GM12878 (cell line): Measurements from ENCODE around the gene POLR2L. TPM values are rescaled to one million over a fixed set of nuclear protein-coding genes. Genes with fewer than 3 reads are reported as not detected.
A peak's percentile ranks its signal among the peaks of the same experiment; 100 is the strongest.

Experiments used
- ATAC-seq: fragments of 200-7000 bp; cut with Tn5 transposase; 3 replicates; pipeline ENCODE4 v1.9.1; 2020; ENCODE audit warnings: mild to moderate bottlenecking, moderate library complexity
- BruUV-seq: library from RNA; stranded (reverse); fragments of 400-500 nt; replicated peaks from 2 replicates; lab custom pipeline; 2021; lab: Mats Ljungman, UMichigan
- CTCF ChIA-PET: fragments of 300-600 bp; sonication (Branson Sonifier 250); formaldehyde crosslinking; extraction: SDS; loops from one replicate; lab custom pipeline; 2021; ENCODE audit warnings: inconsistent platforms; lab: Yijun Ruan, JAX
- POLR2A ChIA-PET: fragments of 350-600 bp; formaldehyde crosslinking; extraction: SDS; loops from one replicate; lab custom pipeline; 2021; ENCODE audit warnings: inconsistent platforms; lab: Charles Lee
- RAD21 ChIA-PET: fragments of 300-600 bp; sonication (Branson Sonifier 250); formaldehyde crosslinking; loops from one replicate; lab custom pipeline; 2023; ENCODE audit warnings: antibody characterized with exemption; ENCODE audit not compliant: unreplicated experiment; lab: Charles Lee
- SMC1A ChIA-PET: fragments of 300-600 bp; sonication (Branson Sonifier 250); formaldehyde crosslinking; loops from one replicate; lab custom pipeline; 2023; ENCODE audit not compliant: unreplicated experiment, uncharacterized antibody; lab: Charles Lee
- DNase-seq: peaks from one replicate; pipeline ENCODE4 v3.0.0-alpha.2; 2011; ENCODE audit warnings: low read depth, low spot score
- FAIRE-seq: peaks from 3 replicates; lab custom pipeline; 2011; peaks lifted over from hg19 to GRCh38; lab: Jason Lieb, UNC
- H2AFZ ChIP-seq: 2 replicates; pipeline ENCODE4 v1.6.0; 2011; ENCODE audit warnings: low read depth, low read length, control low read depth; ENCODE audit not compliant: control insufficient read depth
- H3K27ac ChIP-seq: 2 replicates; pipeline ENCODE4 v1.5.1; 2011; ENCODE audit warnings: control low read depth; ENCODE audit not compliant: control insufficient read depth, insufficient read depth
- H3K27me3 ChIP-seq, 2 experiments: replicated peaks in 1 of 2; 2 replicates each; pipeline versions ENCODE4 v1.6.0 to v1.6.1; 2011; ENCODE audit warnings: low read length in 1 of 2; ENCODE audit not compliant: control insufficient read depth in 2 of 2, insufficient read depth in 2 of 2
- H3K36me3 ChIP-seq, 2 experiments: 2 replicates each; pipeline ENCODE4 v1.5.1; 2011; ENCODE audit warnings: low read length in 1 of 2; ENCODE audit not compliant: control insufficient read depth in 2 of 2, insufficient read depth in 2 of 2
- H3K4me1 ChIP-seq: 2 replicates; pipeline ENCODE4 v1.6.1; 2011; ENCODE audit warnings: mild to moderate bottlenecking, low read length, moderate library complexity, mixed read lengths; ENCODE audit not compliant: control insufficient read depth, insufficient read depth
- H3K4me2 ChIP-seq: 2 replicates; pipeline ENCODE4 v1.6.0; 2011; ENCODE audit warnings: control low read depth; ENCODE audit not compliant: control insufficient read depth, insufficient read depth
- H3K4me3 ChIP-seq: fragments of 200-600 bp; sonication (generic); 2 replicates; pipeline ENCODE4 v1.5.1; 2016
- H3K79me2 ChIP-seq: 2 replicates; pipeline ENCODE4 v1.6.0; 2011; ENCODE audit warnings: low read length; ENCODE audit not compliant: control insufficient read depth, insufficient read depth
- H3K9ac ChIP-seq: 2 replicates; pipeline ENCODE4 v1.8.0; 2011; ENCODE audit warnings: low read length, control low read depth, mixed read lengths; ENCODE audit not compliant: control insufficient read depth, insufficient read depth
- H3K9me3 ChIP-seq: replicated peaks from 3 replicates; pipeline ENCODE4 v1.5.1; 2011; ENCODE audit warnings: mild to moderate bottlenecking, low read length; ENCODE audit not compliant: control insufficient read depth, insufficient read depth
- H4K20me1 ChIP-seq: 2 replicates; pipeline ENCODE4 v1.6.0; 2011; ENCODE audit not compliant: control insufficient read depth, insufficient read depth
- BACH1 ChIP-seq: fragments of 450-650 bp; IDR thresholded peaks from 2 replicates; pipeline ENCODE4 v1.6.1; 2017; ENCODE audit warnings: mild to moderate bottlenecking, borderline replicate concordance
- BHLHE40 ChIP-seq, 2 experiments: fragments of 450-650 bp in 1 of 2; IDR thresholded peaks; 2 replicates each; pipeline ENCODE4 v1.6.1; 2011 to 2017; ENCODE audit warnings: low read depth in 2 of 2, borderline replicate concordance in 1 of 2, improper control_type of control experiment in 1 of 2, low read length in 1 of 2, mild to moderate bottlenecking in 1 of 2
- DPF2 ChIP-seq: fragments of 450-650 bp; IDR thresholded peaks from 2 replicates; pipeline ENCODE4 v1.6.1; 2017; ENCODE audit warnings: mild to moderate bottlenecking
- E2F8 ChIP-seq: fragments of 450-650 bp; IDR thresholded peaks from 2 replicates; pipeline ENCODE4 v1.6.1; 2018; ENCODE audit warnings: mild to moderate bottlenecking, low read depth, moderate library complexity; ENCODE audit not compliant: partially characterized antibody
- MYC ChIP-seq: IDR thresholded peaks from 2 replicates; pipeline ENCODE4 v1.6.1; 2011; ENCODE audit warnings: mild to moderate bottlenecking, low read length, moderate library complexity, inconsistent platforms; ENCODE audit not compliant: insufficient read depth, insufficient replicate concordance, insufficient read length, severe bottlenecking
- NR2C2 ChIP-seq: IDR thresholded peaks from 2 replicates; pipeline ENCODE4 v1.6.1; 2011; ENCODE audit warnings: borderline replicate concordance, low read depth; ENCODE audit not compliant: control insufficient read depth, insufficient read length
- NR2F1 ChIP-seq: fragments of 450-650 bp; conservative IDR thresholded peaks from 2 replicates; pipeline ENCODE4 v1.6.1; 2017; ENCODE audit warnings: mild to moderate bottlenecking
- POLR2AphosphoS5 ChIP-seq: IDR thresholded peaks from 2 replicates; pipeline ENCODE4 v1.6.1; 2011; ENCODE audit warnings: mild to moderate bottlenecking, low read length, inconsistent platforms
- RBBP5 ChIP-seq: fragments of 200-600 bp; sonication (generic); conservative IDR thresholded peaks from 2 replicates; pipeline ENCODE4 v1.6.1; 2016
- SIN3A ChIP-seq: IDR thresholded peaks from 2 replicates; pipeline ENCODE4 v1.6.1; 2012; ENCODE audit warnings: low read depth, low read length, improper control_type of control experiment
- SMAD5 ChIP-seq: IDR thresholded peaks from 2 replicates; pipeline ENCODE4 v1.6.1; 2016; ENCODE audit warnings: antibody characterized with exemption, low read depth
- SMARCA5 ChIP-seq: fragments of 450-650 bp; IDR thresholded peaks from 2 replicates; pipeline ENCODE4 v1.6.1; 2017; ENCODE audit warnings: mild to moderate bottlenecking
- SREBF1 ChIP-seq: IDR thresholded peaks from 2 replicates; pipeline ENCODE4 v1.6.1; 2012; ENCODE audit warnings: mild to moderate bottlenecking, low read length
- TCF7 ChIP-seq: IDR thresholded peaks from 2 replicates; pipeline ENCODE4 v1.6.1; 2014; ENCODE audit warnings: antibody characterized with exemption, borderline replicate concordance
- whole genome bisulfite sequencing: methylation state at CpG from one replicate; pipeline ENCODE4 v1.1.6; 2016; ENCODE audit warnings: low lambda C conversion rate; ENCODE audit not compliant: insufficient replicate concordance, insufficient coverage; ENCODE audit errors: missing lambda C conversion rate; 5-methylcytosine and 5-hydroxymethylcytosine counted together
- in situ Hi-C: fragments of 300-500 bp; cut with MboI; formaldehyde crosslinking; loops from 9 replicates; pipeline ENCODE4 v1.14.3; 2018; ENCODE audit warnings: mixed read lengths
- intact Hi-C: fragments of 100-400 bp; cut with micrococcal nuclease; formaldehyde crosslinking; loops from one replicate; pipeline ENCODE4 v1.14.2; 2022; ENCODE audit not compliant: unreplicated experiment
- polyA plus RNA-seq, 11 experiments: library from polyadenylated mRNA; depleted of rRNA in 4 of 11; unstranded in 6 of 11; stranded (reverse) in 5 of 11; fragments of >200 nt; fragmentation: Nextera tagmentation in 4 of 11; fragmentation: Illumina TruSeq in 1 of 11; extraction: Ambion mirVana in 4 of 11; extraction: Trizol in 1 of 11; gene quantifications; 1 replicate in 1 of 11; 2 replicates in 10 of 11; pipeline versions ENCODE4 v1.2.1 to v1.2.3, GENCODE V29; 2011 to 2016; ENCODE audit warnings: inconsistent platforms in 2 of 11, missing spikeins in 2 of 11, low read depth in 1 of 11
- total RNA-seq, 4 experiments: library from RNA; depleted of rRNA in 3 of 4; stranded (reverse); fragments of >200 nt in 3 of 4; fragmentation: Illumina TruSeq in 1 of 4; extraction: Trizol in 1 of 4; gene quantifications; 2 replicates each; pipeline versions ENCODE4 v1.2.1 to v1.2.3, GENCODE V29; 2013 to 2021
- TF ChIP-seq, protein P1 (sequence below): fragments of 450-650 bp; conservative IDR thresholded peaks from 2 replicates; pipeline ENCODE4 v1.6.1; 2017; ENCODE audit warnings: mild to moderate bottlenecking, moderate library complexity

POLR2L gene
- total and polyA plus RNA-seq, 10 of the 15 experiments (the other 5 are each of a cell fraction or from before 2014, with no cell fraction given) = 23.1 to 497 (median 125) TPM

DNA sequence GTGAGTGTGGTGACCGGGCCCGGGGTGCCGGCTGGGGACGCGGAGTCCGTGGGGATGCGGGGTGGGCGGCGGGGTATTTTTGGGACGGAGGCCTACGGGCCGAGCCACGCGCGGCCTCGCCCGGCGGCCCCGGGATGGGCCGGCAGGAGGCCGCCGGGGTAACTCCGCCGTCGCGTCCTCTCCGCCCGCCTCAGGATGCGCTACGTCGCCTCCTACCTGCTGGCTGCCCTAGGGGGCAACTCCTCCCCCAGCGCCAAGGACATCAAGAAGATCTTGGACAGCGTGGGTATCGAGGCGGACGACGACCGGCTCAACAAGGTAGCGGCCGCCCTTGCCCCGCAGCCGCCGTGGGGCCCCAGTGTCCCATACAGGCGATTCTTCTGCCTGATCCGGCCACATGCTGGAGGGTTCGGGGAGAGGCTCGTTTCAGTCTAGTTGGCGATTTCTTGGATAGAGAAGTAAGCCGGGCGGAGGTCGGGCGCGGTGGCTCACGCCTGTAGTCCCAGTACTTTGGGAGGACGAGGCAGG, 32.2 kb downstream of the POLR2L start:
- DNase-seq (no peak), ATAC-seq (peak; percentile 9), FAIRE-seq (no peak)
- Histone ChIP-seq H3K4me3 (peak overlapping the region; percentile 98), H2AFZ (peak overlapping the region; percentile 100; the same call in 1 of the 2 replicates), H3K27me3 (no peaks in the 10 kb centered on the region), H3K4me1 (peaks cover 7% of the 10 kb centered on the region; the same call in 1 of the 2 replicates), H3K4me2 (peak overlapping the region; percentile 78), H3K27ac (peak overlapping the region; percentile 99), H3K9ac (peak overlapping the region; percentile 98), H3K79me2 (peaks cover 38% of the 10 kb centered on the region), H3K36me3 (peaks cover 8 to 26% of the 10 kb centered on the region in 2 experiments; a peak in 3 of 4 replicates), H3K9me3 (no peaks in the 10 kb centered on the region), H4K20me1 (peaks cover 8% of the 10 kb centered on the region; the same call in 1 of the 2 replicates)
- ChIA-PET RAD21 (interaction anchor here (0.7 to 1.7 kb wide), 4 partner anchors 9 to 33 kb away, joined by 3 to 13 read pairs (median 6); partner anchors contain the start of genes PNPLA2 and TSPAN4), POLR2A (interaction anchor here (0.7 to 3.3 kb wide), 8 partner anchors 9 to 235 kb away, joined by 4 to 32 read pairs (median 6); partner anchors contain the start of genes DEAF1, PNPLA2, TMEM80 and TSPAN4), CTCF (interaction anchor here (1.2 to 1.3 kb wide), 2 partner anchors 9 to 34 kb away, joined by 3 to 4 read pairs; no protein-coding TSS in a partner anchor), SMC1A (interaction anchor here (1.3 to 1.9 kb wide), 2 partner anchors 9 to 10 kb away, joined by 4 to 5 read pairs; partner anchors contain the start of gene PNPLA2)
- BruUV-seq = TSS peak; percentile 79
- in situ Hi-C loops = loop anchor here (25.0 kb wide), 1 partner anchor 1577 kb away; the partner anchor contains the start of gene CD81
- TF ChIP-seq BACH1 = peak; percentile 60; the same call in 1 of the 2 replicates
- TF ChIP-seq TCF7 = no peak
- TF ChIP-seq DPF2 = 0 out of 2 replicates have a peak, but pooled peaks have one; percentile 17
- TF ChIP-seq NR2F1 = 0 out of 2 replicates have a peak, but pooled peaks have one; percentile 59
- no peak for TF ChIP-seq MYC
- TF ChIP-seq SREBF1 = no peak
- TF ChIP-seq RBBP5 = 0 out of 2 replicates have a peak, but pooled peaks have one; percentile 40
- peak; percentile 15; the same call in 1 of the 2 replicates for TF ChIP-seq SMARCA5
- no peak for TF ChIP-seq POLR2AphosphoS5
- TF ChIP-seq SIN3A = peak; percentile 14; the same call in 1 of the 2 replicates
- no peak for TF ChIP-seq SMAD5
- peak in 1 of 2 experiments; percentile 14; a peak in 1 of 4 replicates for TF ChIP-seq BHLHE40 (IDR thresholded peaks at IDR 0.05; ENCODE audit: borderline replicate concordance in 1 of 2, low read depth in 2 of 2, low read length in 1 of 2)
- TF ChIP-seq E2F8 = no peak
- TF ChIP-seq, protein P1, sequence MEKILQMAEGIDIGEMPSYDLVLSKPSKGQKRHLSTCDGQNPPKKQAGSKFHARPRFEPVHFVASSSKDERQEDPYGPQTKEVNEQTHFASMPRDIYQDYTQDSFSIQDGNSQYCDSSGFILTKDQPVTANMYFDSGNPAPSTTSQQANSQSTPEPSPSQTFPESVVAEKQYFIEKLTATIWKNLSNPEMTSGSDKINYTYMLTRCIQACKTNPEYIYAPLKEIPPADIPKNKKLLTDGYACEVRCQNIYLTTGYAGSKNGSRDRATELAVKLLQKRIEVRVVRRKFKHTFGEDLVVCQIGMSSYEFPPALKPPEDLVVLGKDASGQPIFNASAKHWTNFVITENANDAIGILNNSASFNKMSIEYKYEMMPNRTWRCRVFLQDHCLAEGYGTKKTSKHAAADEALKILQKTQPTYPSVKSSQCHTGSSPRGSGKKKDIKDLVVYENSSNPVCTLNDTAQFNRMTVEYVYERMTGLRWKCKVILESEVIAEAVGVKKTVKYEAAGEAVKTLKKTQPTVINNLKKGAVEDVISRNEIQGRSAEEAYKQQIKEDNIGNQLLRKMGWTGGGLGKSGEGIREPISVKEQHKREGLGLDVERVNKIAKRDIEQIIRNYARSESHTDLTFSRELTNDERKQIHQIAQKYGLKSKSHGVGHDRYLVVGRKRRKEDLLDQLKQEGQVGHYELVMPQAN = peak; percentile 73
- no peak for TF ChIP-seq NR2C2
- intact Hi-C loops = no loop called here
- WGBS = 2% methylated on average over 49 of the region's 55 CpGs
